Ovary (tissue), 9 donors: Measurements from ENCODE around the gene HMX2. TPM values are rescaled to one million over a fixed set of nuclear protein-coding genes. Genes with fewer than 3 reads are reported as not detected.
A peak's percentile ranks its signal among the peaks of the same experiment; 100 is the strongest.

Experiments
- DNase-seq, 5 donors: peaks; one replicate each; pipeline ENCODE4 v3.0.0-alpha.2; 2019 to 2020
- H3K27ac ChIP-seq, 2 donors: fragments of 200-600 bp; one replicate each; pipeline versions ENCODE4 v1.5.1 to v1.8.0; 2019 to 2022
- H3K27me3 ChIP-seq: fragments of 200-600 bp; one replicate; pipeline ENCODE4 v1.8.0; 2022
- H3K36me3 ChIP-seq: fragments of 200-600 bp; sonication (generic); one replicate; pipeline ENCODE4 v1.5.1; 2019
- H3K4me1 ChIP-seq: one replicate; pipeline ENCODE4 v1.8.1; 2013; ENCODE audit warnings: mild to moderate bottlenecking, moderate library complexity; ENCODE audit not compliant: insufficient read depth
- H3K4me3 ChIP-seq: fragments of 200-600 bp; sonication (generic); one replicate; pipeline ENCODE4 v1.5.1; 2017
- H3K9me3 ChIP-seq, 2 donors: fragments of 200-600 bp in 1 of 2; sonication (generic) in 1 of 2; one replicate each; pipeline versions ENCODE4 v1.5.1 to v1.8.1; 2013 to 2019; ENCODE audit warnings: mild to moderate bottlenecking in 1 of 2, moderate library complexity in 1 of 2
- EP300 ChIP-seq: sonication (generic); formaldehyde crosslinking; IDR thresholded peaks from one replicate; pipeline ENCODE4 v1.6.1; 2017; ENCODE audit warnings: antibody characterized with exemption
- POLR2A ChIP-seq: fragments of 450-650 bp; IDR thresholded peaks from one replicate; pipeline ENCODE4 v1.6.1; 2017; ENCODE audit warnings: antibody characterized with exemption, mild to moderate bottlenecking, moderate library complexity
- WGBS, 3 donors: extraction: QIAGEN DNeasy Blood & Tissue Kit in 1 of 3; methylation state at CpG; one replicate each; pipeline versions ENCODE4 v1.1.5 to v1.1.7; 2013 to 2017; 5-methylcytosine and 5-hydroxymethylcytosine counted together
- intact Hi-C, 4 donors: fragments of 100-400 bp; cut with DNase I; formaldehyde crosslinking; loops; one replicate each; pipeline versions ENCODE4 v1.11.0 to v1.15.1; 2022 to 2023
- polyA plus RNA-seq, 2 donors: library from polyadenylated mRNA; stranded (reverse); fragments of 200-250 nt in 1 of 2; fragments of 350-450 nt in 1 of 2; fragmentation: Illumina TruSeq in 1 of 2; extraction: RNeasy Lipid Tissue Mini Kit (QIAGEN cat#74804) in 1 of 2; gene quantifications; one replicate each; pipeline ENCODE4 v1.2.3, GENCODE V29; 2013 to 2014
- total RNA-seq, 7 donors: library from RNA; depleted of rRNA in 2 of 7; stranded (reverse); fragments of >200 nt in 2 of 7; fragmentation: NEBNext Ultra II Directional in 3 of 7; extraction: Animal tissue kit (Norgen Biotek cat#: 25700) in 3 of 7; gene quantifications; one replicate each; pipeline versions ENCODE4 v1.1.0 to v1.2.4, GENCODE V29; 2016 to 2023
- TF ChIP-seq, protein P1 (sequence below), 3 donors: fragments of 450-650 bp in 2 of 3; fragments of 200-600 bp in 1 of 3; IDR thresholded peaks; one replicate each; pipeline versions ENCODE4 v1.5.1 to v1.8.0; 2016 to 2022; ENCODE audit warnings: antibody characterized with exemption in 3 of 3, mild to moderate bottlenecking in 1 of 3
- donor health status: DM: no; HTN: no; CAD: no; lungs with moderate emphysema.
- donor health status: DM: no; HTN: no; CAD: no.
- donor health status: Bipolar disorder and iron deficiency.
- donor health status: DM: yes; HTN: yes; CAD: no.
- donor health status: DM: no; HTN: no; CAD: no.
- donor health status: DM: yes; HTN: yes; CAD: no.

The HMX2 gene
- total and polyA plus RNA-seq, 9 donors = not detected

DNA sequence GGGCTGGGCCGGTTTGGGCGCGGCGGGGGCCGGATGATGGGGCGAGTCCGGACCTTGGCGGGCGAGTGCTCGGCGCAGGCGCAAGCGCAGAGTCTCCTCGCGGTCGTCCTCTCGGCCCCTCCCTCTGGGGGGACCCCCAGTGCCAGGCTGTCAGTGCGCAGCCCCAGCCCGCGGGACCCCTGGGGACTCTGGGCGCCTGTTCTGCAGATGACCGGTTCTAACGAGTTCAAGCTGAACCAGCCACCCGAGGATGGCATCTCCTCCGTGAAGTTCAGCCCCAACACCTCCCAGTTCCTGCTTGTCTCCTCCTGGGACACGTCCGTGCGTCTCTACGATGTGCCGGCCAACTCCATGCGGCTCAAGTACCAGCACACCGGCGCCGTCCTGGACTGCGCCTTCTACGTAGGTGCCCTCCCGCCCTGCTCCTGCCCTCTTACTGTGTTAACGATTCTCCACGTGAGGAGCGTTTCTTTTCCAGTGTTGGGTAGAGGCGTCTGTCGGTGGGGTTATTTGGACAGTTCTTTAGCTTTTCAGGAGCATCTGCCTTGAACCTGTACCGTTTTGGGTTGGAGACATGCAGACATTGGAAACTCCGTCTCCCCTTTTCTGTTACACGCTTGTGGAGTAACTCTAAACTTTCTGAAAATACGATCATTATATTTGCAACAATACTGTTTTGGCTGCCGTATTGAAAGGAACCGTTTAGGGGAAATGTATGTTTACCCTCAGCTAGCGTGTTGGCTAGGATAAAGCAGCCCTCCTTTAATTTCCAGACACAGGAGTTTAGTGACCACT lies 7.0 kb downstream of the HMX2 start:
- Histone ChIP-seq H3K27ac (peak overlapping the region; percentile 36 to 80), H3K4me3 (peak overlapping the region; percentile 99), H3K27me3 (peaks cover 9% of the 10 kb centered on the region), H3K4me1 (peaks cover 6% of the 10 kb centered on the region), H3K36me3 (no peaks in the 10 kb centered on the region), H3K9me3 (no peaks in the 10 kb centered on the region)
- intact Hi-C loops = loop anchor here in 1 of 4 donors (10.0 kb wide), 1 partner anchor 150 kb away; the partner anchor contains the start of genes ACADSB and IKZF5
- WGBS, 3 donors = 2 to 4% (median 3%) methylated on average over 37 to 49 of the region's 49 CpGs
- TF ChIP-seq EP300 = no peak
- TF ChIP-seq POLR2A = no peak
- TF ChIP-seq, protein P1, sequence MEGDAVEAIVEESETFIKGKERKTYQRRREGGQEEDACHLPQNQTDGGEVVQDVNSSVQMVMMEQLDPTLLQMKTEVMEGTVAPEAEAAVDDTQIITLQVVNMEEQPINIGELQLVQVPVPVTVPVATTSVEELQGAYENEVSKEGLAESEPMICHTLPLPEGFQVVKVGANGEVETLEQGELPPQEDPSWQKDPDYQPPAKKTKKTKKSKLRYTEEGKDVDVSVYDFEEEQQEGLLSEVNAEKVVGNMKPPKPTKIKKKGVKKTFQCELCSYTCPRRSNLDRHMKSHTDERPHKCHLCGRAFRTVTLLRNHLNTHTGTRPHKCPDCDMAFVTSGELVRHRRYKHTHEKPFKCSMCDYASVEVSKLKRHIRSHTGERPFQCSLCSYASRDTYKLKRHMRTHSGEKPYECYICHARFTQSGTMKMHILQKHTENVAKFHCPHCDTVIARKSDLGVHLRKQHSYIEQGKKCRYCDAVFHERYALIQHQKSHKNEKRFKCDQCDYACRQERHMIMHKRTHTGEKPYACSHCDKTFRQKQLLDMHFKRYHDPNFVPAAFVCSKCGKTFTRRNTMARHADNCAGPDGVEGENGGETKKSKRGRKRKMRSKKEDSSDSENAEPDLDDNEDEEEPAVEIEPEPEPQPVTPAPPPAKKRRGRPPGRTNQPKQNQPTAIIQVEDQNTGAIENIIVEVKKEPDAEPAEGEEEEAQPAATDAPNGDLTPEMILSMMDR (IDR thresholded peaks at IDR 0.05) = no peak
- DNase-seq = peak in 4 of 5 donors; percentile 43 to 74 (median 67)

DNA sequence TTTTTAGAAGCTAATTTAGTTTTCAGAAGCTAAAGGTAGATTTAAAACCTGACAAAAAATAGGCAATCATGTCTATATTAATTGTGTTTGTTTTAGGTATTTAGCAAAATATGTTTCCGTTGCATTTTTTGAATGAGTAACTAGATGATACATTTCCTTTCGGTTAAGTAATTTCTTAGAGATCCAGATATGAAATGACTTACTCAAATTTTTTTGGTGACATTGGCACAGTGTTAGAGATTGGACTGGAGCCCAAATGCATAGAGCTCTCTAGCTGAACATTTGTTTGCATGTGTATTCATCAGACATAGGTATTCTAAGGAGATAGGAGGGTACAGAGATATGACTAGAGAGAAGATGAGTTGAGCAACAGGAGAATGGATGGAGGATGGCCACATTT lies 8.1 kb downstream of the HMX2 start:
- H3K27me3 ChIP-seq = peaks cover under 1% of the 10 kb centered on the region
- WGBS, 3 donors = 91 to 95% (median 92%) methylated on average over 2 of the region's 2 CpGs
- intact Hi-C loops = loop anchor here in 1 of 4 donors (10.0 kb wide), 1 partner anchor 151 kb away; the partner anchor contains the start of genes ACADSB and IKZF5
- TF ChIP-seq EP300 (no peak), POLR2A (no peak)
- TF ChIP-seq, protein P1 (IDR thresholded peaks at IDR 0.05) = no peak
- no peaks in the 10 kb centered on the region for H3K9me3 ChIP-seq
- no peak for DNase-seq
- H3K36me3 ChIP-seq = no peaks in the 10 kb centered on the region
- no peak overlapping the region for H3K4me3 ChIP-seq
- peaks cover 6% of the 10 kb centered on the region for H3K4me1 ChIP-seq
- no peak overlapping the region for H3K27ac ChIP-seq

DNA sequence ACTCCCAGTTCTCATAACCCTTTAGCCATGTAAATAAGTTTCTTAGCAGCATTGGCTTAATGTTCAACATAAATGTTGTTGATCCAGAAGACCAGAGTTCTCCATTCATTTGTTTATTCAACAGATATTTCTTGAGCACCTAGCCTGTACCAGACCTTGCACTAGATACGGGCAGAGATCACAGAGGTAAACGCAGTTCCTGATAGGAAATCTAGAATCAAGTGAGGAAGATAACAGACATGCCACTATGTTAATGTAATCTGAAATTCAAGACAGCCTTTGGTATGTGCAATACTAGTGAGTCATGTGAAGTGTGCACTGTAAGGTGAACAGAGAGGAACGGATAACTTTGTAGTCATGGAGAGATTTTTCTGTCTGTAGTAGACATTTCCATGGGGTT lies 9.3 kb downstream of the HMX2 start:
- no peaks in the 10 kb centered on the region for H3K9me3 ChIP-seq
- intact Hi-C loops = loop anchor here in 1 of 4 donors (10.0 kb wide), 1 partner anchor 152 kb away; the partner anchor contains the start of genes ACADSB and IKZF5
- no peaks in the 10 kb centered on the region for H3K27me3 ChIP-seq
- no peak overlapping the region for H3K4me3 ChIP-seq
- H3K4me1 ChIP-seq = peaks cover 4% of the 10 kb centered on the region
- no peak for DNase-seq
- H3K27ac ChIP-seq = no peak overlapping the region
- WGBS, 3 donors = 88 to 90% (median 89%) methylated on average over 3 of the region's 3 CpGs
- TF ChIP-seq EP300 (no peak), POLR2A (no peak)
- TF ChIP-seq, protein P1 (IDR thresholded peaks at IDR 0.05) = no peak
- H3K36me3 ChIP-seq = no peaks in the 10 kb centered on the region

DNA sequence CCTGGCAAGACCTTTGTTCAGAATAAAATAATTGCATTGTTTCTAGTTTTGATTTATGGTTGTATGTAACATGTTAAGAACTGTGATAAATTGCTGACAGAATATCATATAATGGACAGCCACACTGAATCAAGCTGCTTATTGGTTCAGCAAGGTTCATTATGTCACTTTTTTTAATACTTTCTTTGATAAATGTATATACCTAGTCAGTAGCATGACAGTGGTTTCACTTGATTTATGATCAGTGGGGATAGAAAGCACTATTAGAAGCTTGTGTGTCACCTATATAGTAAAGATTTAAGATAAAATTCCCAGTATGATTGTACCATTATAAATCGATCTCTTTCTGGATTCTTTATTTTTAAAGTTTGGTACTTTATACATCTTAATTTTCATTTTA lies 10.7 kb downstream of the HMX2 start:
- no peak overlapping the region for H3K4me3 ChIP-seq
- TF ChIP-seq POLR2A (no peak), EP300 (no peak)
- TF ChIP-seq, protein P1 (IDR thresholded peaks at IDR 0.05) = no peak
- no peaks in the 10 kb centered on the region for H3K9me3 ChIP-seq
- no peaks in the 10 kb centered on the region for H3K27me3 ChIP-seq
- intact Hi-C loops = loop anchor here in 1 of 4 donors (10.0 kb wide), 1 partner anchor 154 kb away; the partner anchor contains the start of genes ACADSB and IKZF5
- WGBS, 3 donors = 84 to 85% (median 84%) methylated on average over 1 of the region's 1 CpG
- no peak overlapping the region for H3K27ac ChIP-seq
- peaks cover 4% of the 10 kb centered on the region for H3K4me1 ChIP-seq
- no peaks in the 10 kb centered on the region for H3K36me3 ChIP-seq
- no peak for DNase-seq
